ENCODE measurements around the gene PGAP6.

DNA sequence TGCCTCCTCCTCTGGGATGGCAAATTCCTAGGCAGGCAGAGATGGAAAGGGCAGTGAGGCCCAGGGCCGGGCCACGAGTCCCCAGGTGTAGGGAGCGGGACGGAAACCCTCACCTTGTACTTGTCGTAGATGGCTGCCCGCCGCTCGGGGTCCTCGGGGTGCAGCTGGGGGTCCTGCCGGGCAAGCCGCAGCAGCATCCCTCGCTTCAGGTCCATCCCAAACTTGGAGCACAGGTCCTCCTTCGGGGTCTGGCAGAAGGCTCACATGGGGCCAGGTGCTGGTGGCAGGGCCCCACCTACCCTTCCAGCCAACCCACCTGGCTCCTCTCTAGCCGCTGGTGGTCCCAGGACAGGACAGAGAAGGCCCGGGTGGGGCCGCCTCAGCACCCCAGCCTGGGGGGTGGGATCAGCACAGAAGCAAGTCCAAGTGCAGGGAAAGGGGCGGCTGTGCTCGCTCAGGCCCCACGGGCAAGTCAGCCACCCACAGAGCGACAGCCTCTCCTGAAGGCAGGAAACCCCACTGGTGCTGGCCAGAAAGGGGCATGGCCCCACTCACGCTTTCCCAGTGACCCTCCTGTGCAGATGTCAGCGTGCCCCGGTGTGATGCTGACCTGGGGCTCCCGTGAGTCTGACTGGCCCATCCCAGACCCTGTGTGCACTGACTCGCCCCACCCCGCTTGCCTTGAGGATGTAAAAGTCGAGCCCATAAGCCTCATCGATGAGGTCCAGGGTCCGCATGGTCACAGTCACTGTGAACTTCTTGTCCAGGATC, 13.2 kb downstream of the PGAP6 start:
- TF ChIP-seq CEBPB (IDR thresholded peaks at IDR 0.05; ENCODE audit: low read depth, low read length), result no peak
- TF ChIP-seq, protein P1, sequence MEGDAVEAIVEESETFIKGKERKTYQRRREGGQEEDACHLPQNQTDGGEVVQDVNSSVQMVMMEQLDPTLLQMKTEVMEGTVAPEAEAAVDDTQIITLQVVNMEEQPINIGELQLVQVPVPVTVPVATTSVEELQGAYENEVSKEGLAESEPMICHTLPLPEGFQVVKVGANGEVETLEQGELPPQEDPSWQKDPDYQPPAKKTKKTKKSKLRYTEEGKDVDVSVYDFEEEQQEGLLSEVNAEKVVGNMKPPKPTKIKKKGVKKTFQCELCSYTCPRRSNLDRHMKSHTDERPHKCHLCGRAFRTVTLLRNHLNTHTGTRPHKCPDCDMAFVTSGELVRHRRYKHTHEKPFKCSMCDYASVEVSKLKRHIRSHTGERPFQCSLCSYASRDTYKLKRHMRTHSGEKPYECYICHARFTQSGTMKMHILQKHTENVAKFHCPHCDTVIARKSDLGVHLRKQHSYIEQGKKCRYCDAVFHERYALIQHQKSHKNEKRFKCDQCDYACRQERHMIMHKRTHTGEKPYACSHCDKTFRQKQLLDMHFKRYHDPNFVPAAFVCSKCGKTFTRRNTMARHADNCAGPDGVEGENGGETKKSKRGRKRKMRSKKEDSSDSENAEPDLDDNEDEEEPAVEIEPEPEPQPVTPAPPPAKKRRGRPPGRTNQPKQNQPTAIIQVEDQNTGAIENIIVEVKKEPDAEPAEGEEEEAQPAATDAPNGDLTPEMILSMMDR (IDR thresholded peaks at IDR 0.05; ENCODE audit: control extremely low read depth in 1 of 3, insufficient read depth in 1 of 3, low read depth in 1 of 3, low read length in 3 of 3), result no peak
- no peak for TF ChIP-seq POLR2A (IDR thresholded peaks at IDR 0.05; ENCODE audit: control extremely low read depth in 1 of 2, low read depth in 2 of 2, low read length in 2 of 2)
- no peak for TF ChIP-seq POLR2AphosphoS5 (IDR thresholded peaks at IDR 0.05; ENCODE audit: low read depth, low read length)
- TF ChIP-seq NANOG (IDR thresholded peaks at IDR 0.05; ENCODE audit: insufficient read depth, low read depth, low read length, poor library complexity, severe bottlenecking), result no peak

All from H1 (cell line).